ENCODE measurements around the gene ADIPOQ. TPM values are rescaled to one million over a fixed set of nuclear protein-coding genes. Genes with fewer than 3 reads are reported as not detected.
"Not testable (repeated sequence)": the region's sequence is repeated elsewhere in the genome, so short reads cannot be mapped to it uniquely, and the experiment has no call there.

The ADIPOQ gene
- polyA plus RNA-seq, 3 donors: not detected

- H4K20me1 ChIP-seq (ENCODE audit: insufficient read depth, low read length); H3K27ac Mint-ChIP-seq; H3K27me3 ChIP-seq (ENCODE audit: control insufficient read depth in 2 of 2, insufficient read depth in 2 of 2, low read length in 2 of 2); H3K4me2 ChIP-seq (replicated peaks; ENCODE audit: extremely low read depth, low read length, poor library complexity, severe bottlenecking); DNase-seq; H3K9ac ChIP-seq (ENCODE audit: insufficient read depth, low read length, poor library complexity, severe bottlenecking); intact Hi-C loops (cut with micrococcal nuclease); H3K4me3 ChIP-seq (replicated peaks in 1 of 3; ENCODE audit: low read depth in 2 of 3, low read length in 3 of 3); H3K79me2 ChIP-seq (ENCODE audit: insufficient read depth, low read length); H3K36me3 Mint-ChIP-seq; H2AFZ ChIP-seq (ENCODE audit: insufficient read depth, low read depth, low read length, poor library complexity, severe bottlenecking); H3K36me3 ChIP-seq (replicated peaks in 1 of 2; ENCODE audit: control insufficient read depth in 1 of 2, insufficient read depth in 2 of 2, low read length in 2 of 2); H3K9me3 ChIP-seq (replicated peaks in 1 of 2; ENCODE audit: control insufficient read depth in 1 of 2, insufficient read depth in 1 of 2, low read length in 2 of 2); H3K27ac ChIP-seq (ENCODE audit: low read depth in 1 of 2, low read length in 2 of 2); H3K4me3 Mint-ChIP-seq; H3K27me3 Mint-ChIP-seq (ENCODE audit: low read depth in 3 of 3): not testable (repeated sequence)
- peaks cover 10 to 11% of the 10 kb centered on the region in 2 donors for H3K4me1 ChIP-seq (ENCODE audit: control insufficient read depth in 1 of 2, insufficient read depth in 2 of 2, low read length in 2 of 2)
- peaks cover 2 to 12% (median 8%) of the 10 kb centered on the region in 7 donors for H3K9me3 Mint-ChIP-seq
- peaks cover 14% of the 10 kb centered on the region for H3K4me1 Mint-ChIP-seq
- no CpG with 5 or more reads among the region's 3 CpGs for WGBS (ENCODE audit: insufficient coverage)
These were observed 64.6 kb downstream of the ADIPOQ start for GRCh38 chr3:186907075-186907474.

Other genes starting within 250 kb of the ADIPOQ start
- not detected for gene AHSG, start 229.7 kb upstream of the ADIPOQ start, polyA plus RNA-seq
- gene FETUB, start 202.3 kb upstream of the ADIPOQ start, polyA plus RNA-seq: not detected
- gene HRG, start 176.7 kb upstream of the ADIPOQ start, polyA plus RNA-seq: not detected
- not detected for gene KNG1, start 125.4 kb upstream of the ADIPOQ start, polyA plus RNA-seq
- gene EIF4A2, start 59.1 kb upstream of the ADIPOQ start, polyA plus RNA-seq: 100 to 1,000 TPM in 1 of 3 donors, 10 to 100 TPM in 2; 67.0 to 405 (median 73.0) TPM
- 1 to 10 TPM; 3.9 to 6.2 (median 4.6) TPM for gene RFC4, start 36.2 kb upstream of the ADIPOQ start, polyA plus RNA-seq
- gene ST6GAL1, start 87.8 kb downstream of the ADIPOQ start, polyA plus RNA-seq: 10 to 100 TPM; 19.0 to 24.4 (median 20.5) TPM